Neural cell (in vitro differentiated cells): ENCODE results near the gene TOLLIP. TPM values are rescaled to one million over a fixed set of nuclear protein-coding genes. Genes with fewer than 3 reads are reported as not detected.

Experiments
- H2AFZ ChIP-seq: fragments of 200-600, 300-800 bp; sonication (generic), shearing (Covaris generic); 2 replicates; pipeline ENCODE4 v1.6.0; 2014; ENCODE audit warnings: low read depth, mild to moderate bottlenecking, antibody characterized with exemption, low read length, moderate library complexity
- H3F3A ChIP-seq: fragments of 200-600 bp; shearing (Covaris generic); 2 replicates; pipeline ENCODE4 v1.6.1; 2016; ENCODE audit warnings: mild to moderate bottlenecking, moderate library complexity, mixed read lengths, antibody characterized with exemption, low read length; ENCODE audit not compliant: insufficient read depth, poor library complexity, severe bottlenecking
- H3K27ac ChIP-seq: fragments of 200-600, 300-800 bp; sonication (generic), shearing (Covaris generic); 2 replicates; pipeline ENCODE4 v1.5.1; 2014; ENCODE audit warnings: mild to moderate bottlenecking, low read length, moderate library complexity
- H3K27me3 ChIP-seq: fragments of 300-800, 200-600 bp; sonication (generic), shearing (Covaris generic); 2 replicates; pipeline ENCODE4 v1.6.0; 2014; ENCODE audit warnings: mild to moderate bottlenecking, low read depth, low read length, moderate library complexity; ENCODE audit not compliant: insufficient read depth
- H3K36me3 ChIP-seq: fragments of 300-800, 200-600 bp; sonication (generic), shearing (Covaris generic); 2 replicates; pipeline ENCODE4 v1.5.1; 2014; ENCODE audit warnings: mild to moderate bottlenecking, antibody characterized with exemption, low read length, moderate library complexity; ENCODE audit not compliant: insufficient read depth
- H3K4me2 ChIP-seq: fragments of 300-800, 200-600 bp; sonication (generic), shearing (Covaris generic); 2 replicates; pipeline ENCODE4 v1.6.0; 2014; ENCODE audit warnings: mild to moderate bottlenecking, low read length
- H3K4me3 ChIP-seq: fragments of 300-800, 200-600 bp; sonication (generic), shearing (Covaris generic); 2 replicates; pipeline ENCODE4 v1.5.1; 2014; ENCODE audit warnings: mild to moderate bottlenecking, low read length, moderate library complexity
- H3K79me2 ChIP-seq: fragments of 200-600 bp; shearing (Covaris generic); replicated peaks from 2 replicates; pipeline ENCODE4 v1.6.0; 2014; ENCODE audit warnings: mild to moderate bottlenecking, low read length, moderate library complexity; ENCODE audit not compliant: insufficient read depth
- H3K9ac ChIP-seq: fragments of 300-800, 200-600 bp; sonication (generic), shearing (Covaris generic); 2 replicates; pipeline ENCODE4 v1.6.1; 2016; ENCODE audit warnings: mild to moderate bottlenecking, low read length, mixed read lengths
- H3K9me2 ChIP-seq: fragments of 200-600 bp; shearing (Covaris generic); 2 replicates; pipeline ENCODE4 v1.6.1; 2016; ENCODE audit warnings: mild to moderate bottlenecking, low read length, mixed read lengths; ENCODE audit not compliant: insufficient read depth
- H3K9me3 ChIP-seq: fragments of 200-600, 300-800 bp; sonication (generic), shearing (Covaris generic); 2 replicates; pipeline ENCODE4 v1.6.1; 2016; ENCODE audit warnings: mild to moderate bottlenecking, mixed run types, low read length, moderate library complexity, mixed read lengths
- H4K20me1 ChIP-seq: fragments of 200-600 bp; shearing (Covaris generic); 2 replicates; pipeline ENCODE4 v1.6.1; 2016; ENCODE audit warnings: mild to moderate bottlenecking, mixed run types; ENCODE audit not compliant: insufficient read depth
- EP300 ChIP-seq: fragments of 450-650 bp; conservative IDR thresholded peaks from 2 replicates; pipeline ENCODE4 v1.6.1; 2014; ENCODE audit warnings: antibody characterized with exemption, mild to moderate bottlenecking, moderate library complexity; ENCODE audit not compliant: poor library complexity, severe bottlenecking
- EZH2 ChIP-seq: fragments of 200-600, 300-800 bp; shearing (Covaris generic), sonication (generic); IDR thresholded peaks from 2 replicates; pipeline ENCODE4 v1.6.1; 2014; ENCODE audit warnings: antibody characterized with exemption, low read length, borderline replicate concordance, mild to moderate bottlenecking; ENCODE audit not compliant: insufficient read depth, poor library complexity, severe bottlenecking
- MXI1 ChIP-seq: fragments of 450-650 bp; conservative IDR thresholded peaks from 2 replicates; pipeline ENCODE4 v1.6.1; 2014; ENCODE audit warnings: antibody characterized with exemption, mild to moderate bottlenecking; ENCODE audit not compliant: poor library complexity, severe bottlenecking
- POLR2AphosphoS5 ChIP-seq: IDR thresholded peaks from 2 replicates; pipeline ENCODE4 v1.6.1; 2012
- RAD21 ChIP-seq: fragments of 450-650 bp; conservative IDR thresholded peaks from 2 replicates; pipeline ENCODE4 v1.6.1; 2014; ENCODE audit warnings: antibody characterized with exemption, mild to moderate bottlenecking, moderate library complexity
- SMC3 ChIP-seq: fragments of 450-650 bp; conservative IDR thresholded peaks from 2 replicates; pipeline ENCODE4 v1.6.1; 2014; ENCODE audit warnings: antibody characterized with exemption, mild to moderate bottlenecking, moderate library complexity; ENCODE audit not compliant: poor library complexity
- TAF1 ChIP-seq: IDR thresholded peaks from 2 replicates; pipeline ENCODE4 v1.6.1; 2012; ENCODE audit warnings: low read depth
- polyA plus RNA-seq: library from polyadenylated mRNA; depleted of rRNA; stranded (reverse); fragments of >200 nt; gene quantifications from 2 replicates; pipeline ENCODE4 v1.2.3, GENCODE V29; 2014
- TF ChIP-seq, protein P1 (sequence below): IDR thresholded peaks from 2 replicates; pipeline ENCODE4 v1.6.1; 2012; ENCODE audit warnings: borderline replicate concordance
- TF ChIP-seq, protein P2 (sequence below): fragments of 450-650 bp; IDR thresholded peaks from 2 replicates; pipeline ENCODE4 v1.5.1; 2014; ENCODE audit warnings: antibody characterized with exemption, mild to moderate bottlenecking, moderate library complexity; ENCODE audit not compliant: poor library complexity, severe bottlenecking

Gene TOLLIP
- polyA plus RNA-seq, 1 donor from 2014 or later = 24.1 TPM

DNA sequence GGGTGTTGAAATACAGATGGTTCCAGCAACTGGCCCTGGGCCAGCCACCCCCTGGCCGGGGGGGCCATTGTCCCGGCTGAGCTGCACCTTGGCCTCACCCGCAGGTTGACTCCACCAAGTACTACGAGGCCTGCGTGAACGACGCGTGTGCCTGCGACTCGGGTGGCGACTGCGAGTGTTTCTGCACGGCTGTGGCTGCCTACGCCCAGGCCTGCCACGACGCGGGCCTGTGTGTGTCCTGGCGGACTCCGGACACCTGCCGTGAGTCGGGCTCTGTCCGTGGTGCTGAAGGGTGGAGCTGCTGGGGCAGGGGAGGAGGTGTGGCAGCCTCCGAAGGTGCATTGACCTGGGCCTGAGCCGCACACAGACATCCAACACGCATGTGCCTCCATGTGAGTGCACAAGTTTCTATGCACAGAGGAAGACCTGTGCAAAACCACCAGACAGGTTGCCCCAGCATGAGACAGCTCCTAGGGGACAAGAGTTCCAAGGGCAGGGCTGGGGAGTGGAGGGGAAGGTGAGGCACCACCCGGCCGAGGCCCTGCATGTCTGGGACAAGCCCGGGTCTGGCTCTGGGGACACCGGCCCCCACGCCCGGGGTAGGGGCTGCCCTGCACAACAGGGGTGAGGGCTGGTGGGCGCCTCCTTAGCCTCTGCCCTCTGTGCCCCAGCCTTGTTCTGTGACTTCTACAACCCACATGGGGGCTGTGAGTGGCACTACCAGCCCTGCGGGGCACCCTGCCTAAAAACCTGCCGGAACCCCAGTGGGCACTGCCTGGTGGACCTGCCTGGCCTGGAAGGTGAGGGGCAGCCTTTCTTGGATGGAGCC is 70.5 kb downstream of the TOLLIP start:
- Histone ChIP-seq H3K36me3 (no peaks in the 10 kb centered on the region), H2AFZ (no peak overlapping the region), H3K4me2 (no peak overlapping the region), H3K9ac (no peak overlapping the region), H3K27ac (no peak overlapping the region), H3K27me3 (no peaks in the 10 kb centered on the region), H3K79me2 (no peaks in the 10 kb centered on the region), H3K4me3 (no peak overlapping the region), H3K9me2 (no peaks in the 10 kb centered on the region), H3F3A (no peaks in the 10 kb centered on the region), H3K9me3 (no peaks in the 10 kb centered on the region), H4K20me1 (no peaks in the 10 kb centered on the region)
- TF ChIP-seq, protein P1, sequence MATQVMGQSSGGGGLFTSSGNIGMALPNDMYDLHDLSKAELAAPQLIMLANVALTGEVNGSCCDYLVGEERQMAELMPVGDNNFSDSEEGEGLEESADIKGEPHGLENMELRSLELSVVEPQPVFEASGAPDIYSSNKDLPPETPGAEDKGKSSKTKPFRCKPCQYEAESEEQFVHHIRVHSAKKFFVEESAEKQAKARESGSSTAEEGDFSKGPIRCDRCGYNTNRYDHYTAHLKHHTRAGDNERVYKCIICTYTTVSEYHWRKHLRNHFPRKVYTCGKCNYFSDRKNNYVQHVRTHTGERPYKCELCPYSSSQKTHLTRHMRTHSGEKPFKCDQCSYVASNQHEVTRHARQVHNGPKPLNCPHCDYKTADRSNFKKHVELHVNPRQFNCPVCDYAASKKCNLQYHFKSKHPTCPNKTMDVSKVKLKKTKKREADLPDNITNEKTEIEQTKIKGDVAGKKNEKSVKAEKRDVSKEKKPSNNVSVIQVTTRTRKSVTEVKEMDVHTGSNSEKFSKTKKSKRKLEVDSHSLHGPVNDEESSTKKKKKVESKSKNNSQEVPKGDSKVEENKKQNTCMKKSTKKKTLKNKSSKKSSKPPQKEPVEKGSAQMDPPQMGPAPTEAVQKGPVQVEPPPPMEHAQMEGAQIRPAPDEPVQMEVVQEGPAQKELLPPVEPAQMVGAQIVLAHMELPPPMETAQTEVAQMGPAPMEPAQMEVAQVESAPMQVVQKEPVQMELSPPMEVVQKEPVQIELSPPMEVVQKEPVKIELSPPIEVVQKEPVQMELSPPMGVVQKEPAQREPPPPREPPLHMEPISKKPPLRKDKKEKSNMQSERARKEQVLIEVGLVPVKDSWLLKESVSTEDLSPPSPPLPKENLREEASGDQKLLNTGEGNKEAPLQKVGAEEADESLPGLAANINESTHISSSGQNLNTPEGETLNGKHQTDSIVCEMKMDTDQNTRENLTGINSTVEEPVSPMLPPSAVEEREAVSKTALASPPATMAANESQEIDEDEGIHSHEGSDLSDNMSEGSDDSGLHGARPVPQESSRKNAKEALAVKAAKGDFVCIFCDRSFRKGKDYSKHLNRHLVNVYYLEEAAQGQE = no peak
- TF ChIP-seq EZH2 = no peak

DNA sequence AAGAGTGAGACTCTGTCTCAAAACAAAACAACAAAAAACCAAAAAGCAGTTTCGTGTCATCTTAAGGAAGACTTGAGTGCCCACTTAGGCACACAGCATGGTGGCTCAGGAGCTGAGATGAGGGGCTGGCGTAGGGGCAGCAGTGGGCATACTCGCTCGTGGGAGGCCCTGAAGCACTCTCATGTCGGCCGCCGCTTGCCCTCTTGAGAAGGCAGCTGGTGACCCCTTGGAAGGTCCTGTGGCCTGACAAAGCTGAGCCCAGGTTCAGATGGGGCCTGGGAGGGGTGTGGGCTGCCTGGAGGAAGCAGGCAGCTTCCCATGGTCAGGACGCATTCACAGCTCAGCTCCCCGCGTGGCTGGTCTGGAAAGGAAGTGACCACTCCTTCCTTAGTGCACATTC is 71.6 kb downstream of the TOLLIP start:
- Histone ChIP-seq H4K20me1 (no peaks in the 10 kb centered on the region), H3K4me2 (no peak overlapping the region), H3F3A (no peaks in the 10 kb centered on the region), H2AFZ (no peak overlapping the region), H3K9me2 (no peaks in the 10 kb centered on the region), H3K4me3 (no peak overlapping the region), H3K9ac (no peak overlapping the region), H3K36me3 (no peaks in the 10 kb centered on the region), H3K9me3 (no peaks in the 10 kb centered on the region), H3K79me2 (no peaks in the 10 kb centered on the region), H3K27me3 (no peaks in the 10 kb centered on the region), H3K27ac (no peak overlapping the region)
- TF ChIP-seq TAF1 (no peak), RAD21 (no peak), EP300 (no peak), EZH2 (no peak), MXI1 (no peak), POLR2AphosphoS5 (no peak), SMC3 (no peak)
- TF ChIP-seq, protein P2, sequence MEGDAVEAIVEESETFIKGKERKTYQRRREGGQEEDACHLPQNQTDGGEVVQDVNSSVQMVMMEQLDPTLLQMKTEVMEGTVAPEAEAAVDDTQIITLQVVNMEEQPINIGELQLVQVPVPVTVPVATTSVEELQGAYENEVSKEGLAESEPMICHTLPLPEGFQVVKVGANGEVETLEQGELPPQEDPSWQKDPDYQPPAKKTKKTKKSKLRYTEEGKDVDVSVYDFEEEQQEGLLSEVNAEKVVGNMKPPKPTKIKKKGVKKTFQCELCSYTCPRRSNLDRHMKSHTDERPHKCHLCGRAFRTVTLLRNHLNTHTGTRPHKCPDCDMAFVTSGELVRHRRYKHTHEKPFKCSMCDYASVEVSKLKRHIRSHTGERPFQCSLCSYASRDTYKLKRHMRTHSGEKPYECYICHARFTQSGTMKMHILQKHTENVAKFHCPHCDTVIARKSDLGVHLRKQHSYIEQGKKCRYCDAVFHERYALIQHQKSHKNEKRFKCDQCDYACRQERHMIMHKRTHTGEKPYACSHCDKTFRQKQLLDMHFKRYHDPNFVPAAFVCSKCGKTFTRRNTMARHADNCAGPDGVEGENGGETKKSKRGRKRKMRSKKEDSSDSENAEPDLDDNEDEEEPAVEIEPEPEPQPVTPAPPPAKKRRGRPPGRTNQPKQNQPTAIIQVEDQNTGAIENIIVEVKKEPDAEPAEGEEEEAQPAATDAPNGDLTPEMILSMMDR = no peak
- TF ChIP-seq, protein P1 = no peak
